Anterior cingulate cortex (tissue), 58 donors: ENCODE data around the gene STAB2.
"Not testable (repeated sequence)": the region's sequence is repeated elsewhere in the genome, so short reads cannot be mapped to it uniquely, and the experiment has no call there.

Experiments
- DNase-seq, 58 donors: peaks; one replicate each; lab custom pipeline; 2025; lab: John Stamatoyannopoulos, UW

The STAB2 gene

GRCh38 chr12:103801709-103802585, 214.9 kb downstream of the STAB2 start:
- peak in 3 of 58 donors; percentile 14 to 37 (median 19) for DNase-seq

DNA sequence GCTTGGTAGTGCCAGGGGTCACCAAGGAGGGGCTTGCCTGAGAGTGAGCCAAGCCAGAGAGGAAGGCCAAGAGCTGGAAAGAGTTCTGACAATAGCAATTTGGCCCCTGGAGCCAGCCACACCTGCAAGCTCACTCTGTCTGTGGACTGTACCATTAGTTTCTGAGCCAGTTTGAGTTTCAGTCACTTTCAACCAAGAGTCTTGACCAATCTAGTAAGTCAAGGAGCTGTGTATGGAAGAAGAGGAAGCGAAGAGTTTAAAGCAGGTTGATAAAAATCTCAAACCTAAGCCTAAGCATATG, 215.5 kb downstream of the STAB2 start:
- DNase-seq, result no peak

DNA sequence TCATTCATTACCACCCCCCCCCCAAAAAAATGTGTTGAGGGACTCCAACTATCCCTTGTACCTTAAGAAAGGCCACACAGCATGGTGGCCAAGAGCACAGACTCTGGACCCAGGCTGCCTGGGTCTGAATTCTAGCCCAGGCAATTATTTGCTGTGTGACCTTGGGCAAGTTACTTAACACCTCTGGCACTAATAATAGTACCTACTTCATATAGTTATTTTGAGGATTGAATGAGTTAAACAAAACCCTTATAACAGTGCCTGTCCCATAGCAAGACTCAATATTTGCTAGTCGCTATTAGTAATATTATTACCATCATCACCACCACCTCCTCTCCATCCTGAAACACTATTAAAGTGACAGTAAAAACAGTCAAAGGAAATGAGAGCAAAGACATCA, 216.8 kb downstream of the STAB2 start:
- no peak for DNase-seq

DNA sequence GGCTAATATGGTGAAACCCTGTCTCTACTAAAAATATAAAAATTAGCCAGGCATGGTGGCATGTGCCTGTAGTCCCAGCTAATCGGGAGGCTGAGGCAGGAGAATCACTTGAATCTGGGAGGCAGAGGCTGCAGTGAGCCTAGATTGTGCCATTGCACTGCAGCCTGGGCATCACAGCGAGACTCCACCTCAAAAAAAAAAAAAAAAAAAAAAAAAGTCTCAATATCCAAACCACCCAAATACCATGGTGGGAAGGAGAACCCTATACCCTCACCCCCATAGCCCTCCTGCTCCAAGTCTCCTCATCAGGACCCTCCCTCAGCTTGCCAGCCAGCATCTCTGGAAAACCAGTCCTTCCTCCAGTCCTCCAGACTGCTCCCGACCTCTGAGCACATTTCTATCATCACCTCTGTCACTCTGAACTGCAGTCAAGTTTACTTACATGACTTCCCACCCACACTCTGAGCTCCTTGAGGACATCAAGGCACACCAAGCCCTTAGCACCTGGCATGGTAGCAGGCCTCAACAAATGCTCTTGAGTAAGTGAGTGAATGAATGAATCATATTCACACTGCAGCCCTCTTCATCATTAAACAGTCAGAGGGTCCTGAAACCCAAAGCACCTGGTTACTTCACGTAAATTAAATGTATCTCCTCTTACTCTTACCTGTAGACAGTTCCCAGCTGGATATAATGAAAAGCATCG, 218.7 kb downstream of the STAB2 start:
- no peak for DNase-seq

- no peak for DNase-seq
Observed at GRCh38 chr12:103806803-103807202, 219.7 kb downstream of the STAB2 start.

GRCh38 chr12:103807561-103808238, 220.6 kb downstream of the STAB2 start:
- DNase-seq, result no peak

GRCh38 chr12:103808239-103808880, 221.3 kb downstream of the STAB2 start:
- DNase-seq, result no peak

- DNase-seq, result no peak
Observed at GRCh38 chr12:103809154-103809553, 222.1 kb downstream of the STAB2 start.

DNA sequence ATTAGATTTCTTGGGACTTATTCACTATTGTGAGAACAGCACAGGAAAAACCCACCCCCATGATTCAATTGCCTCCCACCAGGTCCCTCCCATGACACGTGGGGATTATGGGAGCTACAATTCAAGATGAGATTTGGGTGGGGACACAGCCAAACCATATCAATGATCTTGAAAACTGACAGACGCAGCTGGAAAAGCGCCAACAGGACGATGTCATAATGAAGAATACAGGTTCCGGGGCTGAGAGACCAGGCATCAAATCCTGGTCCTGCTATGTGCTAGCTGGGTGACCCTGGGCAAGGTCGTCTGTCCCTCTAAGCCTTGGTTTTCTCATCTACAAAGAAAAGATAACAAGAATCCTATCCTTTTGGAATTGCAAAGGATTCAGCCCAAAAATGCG, 222.6 kb downstream of the STAB2 start:
- not testable (repeated sequence) for DNase-seq

DNA sequence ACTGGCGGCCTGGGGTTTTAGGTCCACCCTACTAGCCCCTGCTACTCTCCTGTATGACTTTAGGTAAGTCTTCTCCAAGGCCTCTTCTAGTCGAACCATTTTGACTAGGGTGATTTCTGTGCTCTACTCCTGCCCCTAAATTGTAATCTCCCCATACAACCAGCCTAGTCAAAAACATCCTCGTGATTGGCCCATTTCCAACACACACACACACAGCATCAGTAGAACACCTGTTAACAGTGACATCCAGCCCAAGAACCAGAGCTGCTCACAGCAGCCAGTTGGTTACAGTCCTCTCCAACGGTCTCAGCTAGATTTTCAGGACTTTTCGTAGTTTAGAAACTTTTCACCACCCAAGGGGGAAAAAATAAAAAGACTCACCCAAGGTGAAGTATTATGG, 223.0 kb downstream of the STAB2 start:
- DNase-seq, result no peak

DNA sequence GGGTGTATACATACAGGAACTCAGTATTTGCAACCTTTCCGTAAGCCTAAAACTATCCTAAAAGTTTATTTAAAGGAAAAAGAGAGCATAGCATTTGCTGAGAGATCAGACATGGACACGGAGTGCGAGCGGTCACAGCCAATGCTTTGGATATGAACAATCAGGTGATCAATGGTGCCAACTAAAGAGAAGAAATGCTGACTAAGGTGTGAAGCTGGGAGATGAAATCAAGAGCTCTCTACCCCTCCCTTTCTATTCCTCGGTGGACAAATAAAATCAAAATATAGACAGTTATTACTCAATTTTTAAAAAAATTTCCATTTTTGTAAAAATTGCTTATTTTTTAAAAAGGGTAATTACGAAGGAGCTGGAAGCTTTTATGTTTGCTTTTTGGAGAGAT, 224.7 kb downstream of the STAB2 start:
- no peak for DNase-seq

GRCh38 chr12:103812789-103813188, 225.7 kb downstream of the STAB2 start:
- DNase-seq, result no peak

- no peak for DNase-seq
Observed at GRCh38 chr12:103813426-103813825, 226.4 kb downstream of the STAB2 start.

DNA sequence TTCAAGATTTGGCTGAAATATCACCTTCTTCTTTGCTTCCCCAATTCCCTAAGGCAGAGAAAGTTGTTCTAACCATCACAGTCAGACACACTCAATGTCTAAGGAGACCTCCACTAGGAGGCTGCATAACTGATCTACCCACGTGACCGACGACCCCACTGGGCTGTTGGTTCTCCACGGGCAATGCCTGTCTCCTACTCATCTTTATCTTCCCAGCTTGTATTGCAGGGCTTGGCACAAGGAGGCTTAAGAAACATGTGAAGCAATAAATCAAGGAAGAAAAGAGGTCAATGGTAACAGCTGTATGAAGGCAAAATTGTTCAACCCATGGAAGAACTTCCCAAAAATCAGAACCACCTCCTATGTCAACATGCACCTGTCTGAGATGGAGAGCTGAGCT, 226.9 kb downstream of the STAB2 start:
- no peak for DNase-seq

DNA sequence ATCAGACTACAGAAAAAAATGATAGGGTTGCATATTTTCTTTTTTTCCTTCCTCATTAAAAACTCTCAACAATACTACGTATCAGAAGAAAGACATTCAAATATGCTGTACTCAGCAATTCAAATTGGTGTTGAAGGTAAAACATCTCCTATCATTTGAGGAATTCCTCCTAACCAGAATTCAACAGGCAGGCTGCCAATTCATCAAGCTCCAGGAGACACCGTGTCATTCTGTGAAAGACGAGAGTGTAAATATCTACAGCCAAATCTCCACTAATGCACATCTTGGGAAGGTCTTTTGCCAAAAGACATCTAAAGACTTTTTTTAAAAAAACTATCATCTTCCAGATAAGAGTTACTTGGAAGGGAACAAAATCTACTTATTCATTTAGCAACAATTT, 227.4 kb downstream of the STAB2 start:
- no peak for DNase-seq
